ENCODE results near the gene SLC47A1.

SLC47A1 gene

GRCh38 chr17:19596869-19597268 lies 63.2 kb downstream of the SLC47A1 start:
- H3K4me3 ChIP-seq (ENCODE audit: low read depth, low read length), result no peak overlapping the region
- no peak for TF ChIP-seq CTCF (IDR thresholded peaks at IDR 0.05; ENCODE audit: control insufficient read depth, extremely low read depth, insufficient read depth)
- DNase-seq (ENCODE audit: low read depth), result no peak

- no peak for DNase-seq (ENCODE audit: low read depth)
- H3K4me3 ChIP-seq (ENCODE audit: low read depth, low read length), result no peak overlapping the region
- TF ChIP-seq CTCF (IDR thresholded peaks at IDR 0.05; ENCODE audit: control insufficient read depth, extremely low read depth, insufficient read depth), result no peak
These were observed 76.7 kb downstream of the SLC47A1 start for GRCh38 chr17:19610311-19610710.

- no peak for TF ChIP-seq CTCF (IDR thresholded peaks at IDR 0.05; ENCODE audit: control insufficient read depth, extremely low read depth, insufficient read depth)
These were observed 77.2 kb downstream of the SLC47A1 start for GRCh38 chr17:19610879-19611278.

GRCh38 chr17:19613979-19614378 lies 80.3 kb downstream of the SLC47A1 start:
- H3K4me3 ChIP-seq (ENCODE audit: low read depth, low read length), result no peak overlapping the region
- DNase-seq (ENCODE audit: low read depth), result no peak
- TF ChIP-seq CTCF (IDR thresholded peaks at IDR 0.05; ENCODE audit: control insufficient read depth, extremely low read depth, insufficient read depth), result no peak

More at GRCh38 chr17:19610879-19611278, 77.2 kb downstream of the SLC47A1 start:
- DNase-seq (ENCODE audit: low read depth), result no peak
- H3K4me3 ChIP-seq (ENCODE audit: low read depth, low read length), result no peak overlapping the region

GRCh38 chr17:19614900-19615299 lies 81.2 kb downstream of the SLC47A1 start:
- DNase-seq (ENCODE audit: low read depth), result no peak
- TF ChIP-seq CTCF (IDR thresholded peaks at IDR 0.05; ENCODE audit: control insufficient read depth, extremely low read depth, insufficient read depth), result no peak
- no peak overlapping the region for H3K4me3 ChIP-seq (ENCODE audit: low read depth, low read length)

- TF ChIP-seq CTCF (IDR thresholded peaks at IDR 0.05; ENCODE audit: control insufficient read depth, extremely low read depth, insufficient read depth), result no peak
- no peak overlapping the region for H3K4me3 ChIP-seq (ENCODE audit: low read depth, low read length)
- DNase-seq (ENCODE audit: low read depth), result no peak
These were observed 84.4 kb downstream of the SLC47A1 start for GRCh38 chr17:19618015-19618414.

- no peak overlapping the region for H3K4me3 ChIP-seq (ENCODE audit: low read depth, low read length)
- DNase-seq (ENCODE audit: low read depth), result no peak
- TF ChIP-seq CTCF (IDR thresholded peaks at IDR 0.05; ENCODE audit: control insufficient read depth, extremely low read depth, insufficient read depth), result no peak
These were observed 86.2 kb downstream of the SLC47A1 start for GRCh38 chr17:19619705-19620325.

All from LNCaP clone FGC (cell line).